CD4-positive, alpha-beta T cell treated with Interleukin-1 beta for 1 hour (primary cell): ENCODE measurements around the gene YY1.
"Not testable (repeated sequence)": the region's sequence is repeated elsewhere in the genome, so short reads cannot be mapped to it uniquely, and the experiment has no call there.

Experiments
- DNase-seq, 2 donors: peaks; one replicate each; pipeline ENCODE4 v3.0.0-alpha.2; 2020 to 2022

The YY1 gene

GRCh38 chr14:100297320-100298300 lies 58.7 kb downstream of the YY1 start:
- DNase-seq, result peak in 1 of 2 donors; percentile 65

GRCh38 chr14:100298551-100299237 lies 59.8 kb downstream of the YY1 start:
- no peak for DNase-seq

- no peak for DNase-seq
Measured at GRCh38 chr14:100299238-100299560, 60.3 kb downstream of the YY1 start.

DNA sequence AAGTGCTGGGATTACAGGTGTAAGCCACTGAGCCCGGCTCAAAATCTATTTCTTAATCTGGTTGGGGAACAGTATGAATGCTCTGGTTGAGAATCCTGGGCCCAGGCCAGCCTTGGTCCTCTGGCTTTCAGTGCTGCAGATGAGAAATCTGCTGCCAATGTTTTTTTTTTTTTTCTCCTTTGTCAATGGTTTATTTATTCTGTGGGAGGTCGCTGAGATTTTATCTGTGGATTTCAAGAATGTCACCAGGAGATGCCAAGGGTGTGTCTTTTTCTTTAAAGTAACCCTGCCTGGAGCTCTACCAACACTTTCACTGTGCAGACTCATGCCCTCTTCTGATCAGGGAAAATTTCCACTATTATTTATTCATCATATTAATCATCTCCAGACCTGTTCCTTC lies 63.7 kb downstream of the YY1 start:
- DNase-seq, result no peak

DNA sequence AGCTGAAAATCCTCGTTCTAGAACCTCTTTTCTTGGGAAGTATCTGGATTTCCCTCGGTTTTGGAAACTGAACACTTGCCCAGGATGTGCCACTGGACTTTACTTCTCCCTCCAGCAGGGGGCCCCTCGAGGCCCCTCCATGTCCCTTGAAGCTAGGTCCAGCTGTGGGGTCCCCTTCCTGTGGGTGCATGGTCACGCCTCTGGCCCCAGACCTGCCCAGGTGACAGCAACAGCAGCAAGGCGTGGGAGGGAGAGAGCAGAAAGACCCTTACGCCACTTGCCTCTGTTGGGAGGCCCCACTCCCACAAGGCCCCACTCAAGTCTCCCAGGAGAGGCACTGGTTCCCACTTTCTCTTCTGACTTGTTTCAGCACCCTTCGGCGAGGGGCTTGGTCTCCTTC lies 64.2 kb downstream of the YY1 start:
- DNase-seq, result no peak

DNA sequence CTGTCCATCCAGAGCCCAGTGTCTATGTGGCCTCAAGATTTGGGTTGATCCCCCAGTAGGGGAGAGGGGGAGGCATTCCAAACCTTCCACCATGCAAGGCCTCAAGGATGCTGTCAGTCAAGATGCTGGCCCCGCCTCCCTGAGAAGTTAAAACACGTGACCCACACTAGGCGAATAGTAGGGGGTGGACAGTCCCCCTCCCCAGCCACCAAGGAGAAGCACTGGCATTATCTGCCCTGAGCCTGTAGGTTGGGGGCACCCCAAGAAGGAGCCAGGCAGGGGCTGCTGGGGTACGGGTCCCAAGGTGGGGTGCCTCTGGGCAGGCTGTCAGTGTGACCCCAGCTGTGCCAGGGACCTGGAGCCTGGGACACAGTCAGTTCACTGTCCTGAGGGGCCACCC lies 65.0 kb downstream of the YY1 start:
- no peak for DNase-seq

- DNase-seq, result peak in 1 of 2 donors; percentile 21
Measured at GRCh38 chr14:100304825-100305323, 65.9 kb downstream of the YY1 start.

GRCh38 chr14:100305324-100306100 lies 66.6 kb downstream of the YY1 start:
- DNase-seq, result peak; percentile 17 to 60

DNA sequence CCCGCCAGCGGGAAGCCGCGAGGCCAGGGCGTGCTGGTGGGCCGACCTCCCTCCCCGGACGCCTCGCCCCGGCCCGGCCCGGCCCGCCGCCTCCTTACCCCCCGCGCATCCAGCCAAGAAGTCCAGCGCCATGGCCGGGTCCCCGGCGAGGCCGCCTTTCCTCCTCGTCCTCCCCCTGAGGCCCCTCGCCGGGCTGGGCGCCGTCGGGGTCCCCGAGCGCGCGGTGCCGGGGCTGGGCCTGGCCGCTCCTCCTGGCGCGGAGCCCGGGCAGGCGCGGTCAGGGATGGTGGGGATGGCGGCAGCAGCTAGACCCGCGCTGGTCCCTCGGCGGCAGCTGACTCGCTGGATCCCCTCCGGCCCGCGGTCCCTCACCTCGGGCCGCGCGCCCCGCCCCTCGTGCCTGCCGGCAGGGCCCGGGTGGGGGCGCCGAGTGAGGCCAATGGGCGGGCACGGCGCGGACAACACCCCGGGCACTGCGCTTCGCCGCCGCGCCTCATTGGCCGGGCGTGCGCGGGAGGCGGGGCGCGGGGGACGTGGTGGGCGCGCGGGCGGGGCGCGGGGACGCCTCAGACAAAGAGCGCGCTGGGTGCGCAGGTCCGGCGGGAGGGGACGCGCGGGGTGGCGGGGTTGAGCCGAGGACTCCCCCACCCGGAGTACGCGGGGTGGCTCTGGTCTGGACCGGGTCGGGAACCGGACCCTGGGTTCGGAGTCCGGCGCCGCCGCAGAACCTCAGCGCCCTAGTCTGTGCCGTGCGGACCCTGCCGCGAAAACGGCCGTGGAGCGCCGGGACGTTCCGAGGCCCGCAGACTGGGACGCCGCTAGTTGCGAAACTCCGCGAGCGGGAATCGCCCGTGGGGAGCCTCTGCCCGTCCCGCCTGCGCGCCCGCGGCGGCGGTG lies 67.4 kb downstream of the YY1 start, which contains the start of gene SLC25A29:
TSS of gene SLC25A29 (minus strand) at position 344 of the 897 bp plus-strand sequence. CDS start at position 132, 212 bp downstream.
- peak; percentile 78 to 80 for DNase-seq

DNA sequence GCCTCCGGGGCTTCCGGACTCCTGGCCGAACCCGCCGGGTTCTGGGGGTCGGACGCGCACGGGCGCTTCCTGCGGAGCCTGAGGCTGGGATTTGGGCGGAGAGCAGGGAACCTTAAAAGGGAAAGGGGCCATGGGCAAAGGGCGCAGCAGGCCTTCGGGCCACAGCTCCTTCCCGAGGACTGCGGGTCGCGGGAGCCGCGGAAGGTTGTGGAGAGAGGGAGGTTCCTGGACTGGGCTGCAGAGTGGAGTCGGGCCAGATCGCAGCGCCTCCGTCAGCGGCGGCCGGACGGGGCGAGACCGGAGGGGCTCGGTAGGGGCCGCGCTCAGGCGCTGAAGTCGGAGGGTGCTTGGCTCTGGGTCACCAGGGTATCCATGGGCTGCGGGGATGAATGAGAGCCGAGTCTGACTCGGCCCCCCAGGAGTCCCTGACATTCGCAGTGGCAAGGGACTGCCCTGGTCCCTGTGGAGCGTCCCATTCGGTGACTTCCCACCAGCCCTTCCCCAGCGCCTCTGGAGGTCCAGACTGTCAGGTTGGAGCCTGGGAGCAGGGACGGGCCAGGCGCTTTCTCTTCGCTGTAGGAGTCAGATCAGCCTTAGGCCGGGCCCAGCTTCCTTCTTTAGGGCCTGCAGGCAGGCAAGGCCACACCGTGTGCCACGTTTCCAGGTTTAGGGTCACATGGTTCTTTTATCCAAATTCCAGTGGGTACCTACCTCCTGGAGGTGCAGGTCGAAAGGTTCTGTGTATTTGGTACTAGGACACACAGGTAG lies 68.2 kb downstream of the YY1 start:
- DNase-seq, result no peak

DNA sequence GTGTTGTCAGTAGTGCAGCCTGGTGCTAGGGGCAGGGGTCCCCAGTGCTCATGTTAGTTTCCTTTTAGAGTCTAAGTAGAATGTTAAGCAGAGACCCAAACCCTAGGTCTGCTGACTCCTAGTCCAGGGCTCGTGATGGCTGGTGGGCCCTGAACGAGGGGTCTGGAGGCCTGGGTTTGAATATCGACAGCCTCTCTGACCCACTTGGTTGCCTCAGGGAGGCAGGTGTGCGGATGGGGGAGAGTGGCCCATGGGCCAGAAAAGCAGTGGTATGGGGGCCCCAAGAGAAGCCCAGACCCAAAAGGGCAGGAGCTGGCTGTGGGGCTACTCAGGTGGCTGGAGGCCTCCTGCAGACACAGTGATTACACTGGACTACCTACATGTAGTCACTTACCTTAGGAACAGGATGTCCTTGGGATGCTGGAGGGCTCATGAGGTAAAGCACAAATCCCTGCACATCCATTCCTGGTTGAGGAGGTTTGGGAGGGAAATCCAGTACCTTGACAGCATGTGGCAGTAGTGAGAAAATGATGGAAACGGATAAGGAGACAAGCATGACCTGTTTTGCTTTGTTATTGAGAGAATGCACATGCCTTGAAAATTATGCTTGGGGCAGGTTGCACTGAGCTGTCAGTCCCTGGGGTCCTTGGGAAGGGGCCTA lies 69.0 kb downstream of the YY1 start:
- no peak for DNase-seq

- DNase-seq, result not testable (repeated sequence)
Measured at GRCh38 chr14:100308427-100308792, 69.5 kb downstream of the YY1 start.

DNA sequence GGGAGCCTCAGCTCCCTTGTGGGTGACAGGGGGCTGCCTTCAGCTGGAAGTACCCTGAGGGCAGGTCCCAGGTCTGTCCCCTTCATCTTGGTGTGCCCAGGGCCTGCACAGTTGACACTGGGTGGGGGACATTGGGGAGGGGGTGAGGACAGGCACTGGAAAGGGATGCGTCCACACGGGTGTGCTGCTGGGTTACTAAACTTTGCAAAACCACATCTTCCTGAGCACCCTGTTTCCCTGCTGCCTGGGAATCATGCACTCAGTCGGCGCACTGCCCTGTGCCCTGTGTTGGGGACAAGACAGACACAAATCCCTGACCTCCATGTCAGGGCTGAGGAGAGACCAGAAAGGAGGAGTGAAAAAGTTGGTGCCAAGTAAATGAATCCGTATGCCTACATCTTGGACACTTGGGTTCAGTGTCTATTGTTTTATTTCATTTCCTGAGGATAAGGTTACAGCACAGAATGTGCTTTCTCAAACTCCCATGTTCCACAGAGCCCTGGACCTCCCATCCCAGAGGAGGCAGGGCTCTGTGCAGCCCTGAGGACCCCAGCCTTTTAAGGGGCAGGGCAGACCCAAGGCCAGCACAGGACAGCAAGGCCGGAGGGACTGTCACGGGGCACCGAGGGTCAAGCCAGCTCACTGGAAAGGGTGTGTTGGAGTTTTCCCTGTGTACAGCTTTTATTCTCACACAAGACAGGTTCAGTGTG lies 70.2 kb downstream of the YY1 start:
- no peak for DNase-seq

DNA sequence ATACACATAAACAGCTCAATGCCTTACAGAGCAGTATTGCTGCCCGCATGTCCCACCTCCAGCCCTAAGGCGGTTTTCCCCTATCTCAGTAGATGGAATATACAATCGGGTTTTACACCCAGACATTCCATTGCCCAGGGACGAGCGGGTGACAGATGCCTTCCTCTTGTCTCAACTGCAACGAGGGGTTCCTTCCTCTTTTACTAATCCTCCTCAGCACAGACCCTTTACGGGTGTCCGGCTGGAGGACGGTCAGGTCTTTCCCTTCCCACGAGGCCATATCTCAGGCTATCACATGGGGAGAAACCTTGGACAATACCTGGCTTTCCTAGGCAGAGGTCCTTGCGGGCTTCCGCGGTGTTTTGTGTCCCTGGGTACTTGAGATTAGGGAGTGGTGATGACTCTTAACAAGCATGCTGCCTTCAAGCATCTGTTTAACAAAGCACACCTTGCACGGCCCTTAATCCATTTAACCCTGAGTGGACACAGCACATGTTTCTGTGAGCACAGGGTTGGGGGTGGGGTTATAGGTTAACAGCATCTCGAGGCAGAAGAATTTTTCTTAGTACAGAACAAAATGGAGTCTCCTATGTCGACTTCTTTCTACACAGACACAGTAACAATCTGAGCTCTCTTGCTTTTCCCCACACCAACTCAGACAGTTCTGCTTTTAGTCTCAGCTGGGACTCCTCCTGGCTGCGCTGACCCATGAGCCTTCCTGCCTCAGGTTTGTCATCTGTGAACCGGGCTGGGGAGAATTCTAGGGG lies 73.3 kb downstream of the YY1 start:
- DNase-seq, result peak in 1 of 2 donors; percentile 21

GRCh38 chr14:100312877-100313400 lies 74.0 kb downstream of the YY1 start:
- DNase-seq, result no peak

DNA sequence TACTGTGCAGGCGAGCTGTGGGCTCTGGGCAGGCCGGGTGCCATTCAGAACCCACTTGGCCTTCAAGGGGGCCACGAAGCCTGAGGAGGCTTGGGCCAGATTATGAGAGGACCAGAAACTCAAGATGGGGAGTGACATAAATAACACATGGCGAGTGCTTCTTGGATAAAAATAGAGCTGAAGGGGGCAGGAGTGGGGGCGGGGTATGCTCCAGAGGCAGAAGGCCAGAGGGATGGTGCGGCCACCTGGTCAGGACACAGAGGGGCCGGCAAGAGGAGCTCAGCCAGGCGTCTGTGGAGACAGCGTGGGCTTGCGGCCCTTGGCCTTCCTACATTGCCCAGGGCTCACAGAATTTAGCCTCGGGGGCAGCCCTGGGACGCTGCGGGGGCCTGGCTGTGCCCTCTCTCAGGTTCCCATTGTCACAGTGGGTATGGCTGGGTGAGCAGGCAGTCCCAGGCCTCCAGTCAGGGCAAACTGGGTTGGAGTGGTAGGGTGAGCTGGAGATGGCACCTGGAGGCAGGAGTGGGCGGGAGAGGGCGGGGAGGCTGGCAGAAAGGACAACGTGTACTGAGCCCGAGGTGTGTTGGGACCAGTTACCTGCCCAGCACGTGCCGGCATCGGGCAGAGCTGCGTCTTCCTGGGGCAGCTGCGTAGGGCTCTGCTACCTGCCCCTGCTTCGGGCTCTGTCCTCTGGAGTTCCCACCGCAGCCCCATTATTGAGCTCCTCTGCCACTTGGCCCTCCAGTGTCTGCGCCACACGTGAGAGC lies 74.7 kb downstream of the YY1 start:
- DNase-seq, result no peak

DNA sequence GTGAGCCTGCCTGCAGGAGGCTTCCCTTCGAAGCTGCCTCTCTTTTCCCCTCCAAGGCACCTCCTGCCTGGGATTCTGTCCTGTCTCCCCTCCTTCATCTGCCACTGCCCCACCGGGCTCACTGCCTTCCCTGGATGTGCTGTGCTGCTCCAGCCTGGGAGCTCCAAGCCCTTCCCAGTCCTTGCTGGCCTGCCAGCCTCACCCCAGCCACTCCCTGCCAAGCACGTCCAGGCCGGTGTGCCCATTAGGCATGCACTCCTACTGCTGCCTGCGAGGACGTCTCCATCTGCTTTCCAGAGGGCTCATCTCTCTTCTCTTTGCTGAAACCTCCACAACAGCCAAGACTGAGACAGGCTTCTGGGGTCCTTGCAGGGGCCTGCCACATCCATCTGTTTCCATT lies 75.8 kb downstream of the YY1 start:
- no peak for DNase-seq

GRCh38 chr14:100317389-100317788 lies 78.4 kb downstream of the YY1 start:
- no peak for DNase-seq
